ENCODE results near the gene MRPL27.
"Not testable (repeated sequence)": the region's sequence is repeated elsewhere in the genome, so short reads cannot be mapped to it uniquely, and the experiment has no call there.

- TF ChIP-seq, protein P1, sequence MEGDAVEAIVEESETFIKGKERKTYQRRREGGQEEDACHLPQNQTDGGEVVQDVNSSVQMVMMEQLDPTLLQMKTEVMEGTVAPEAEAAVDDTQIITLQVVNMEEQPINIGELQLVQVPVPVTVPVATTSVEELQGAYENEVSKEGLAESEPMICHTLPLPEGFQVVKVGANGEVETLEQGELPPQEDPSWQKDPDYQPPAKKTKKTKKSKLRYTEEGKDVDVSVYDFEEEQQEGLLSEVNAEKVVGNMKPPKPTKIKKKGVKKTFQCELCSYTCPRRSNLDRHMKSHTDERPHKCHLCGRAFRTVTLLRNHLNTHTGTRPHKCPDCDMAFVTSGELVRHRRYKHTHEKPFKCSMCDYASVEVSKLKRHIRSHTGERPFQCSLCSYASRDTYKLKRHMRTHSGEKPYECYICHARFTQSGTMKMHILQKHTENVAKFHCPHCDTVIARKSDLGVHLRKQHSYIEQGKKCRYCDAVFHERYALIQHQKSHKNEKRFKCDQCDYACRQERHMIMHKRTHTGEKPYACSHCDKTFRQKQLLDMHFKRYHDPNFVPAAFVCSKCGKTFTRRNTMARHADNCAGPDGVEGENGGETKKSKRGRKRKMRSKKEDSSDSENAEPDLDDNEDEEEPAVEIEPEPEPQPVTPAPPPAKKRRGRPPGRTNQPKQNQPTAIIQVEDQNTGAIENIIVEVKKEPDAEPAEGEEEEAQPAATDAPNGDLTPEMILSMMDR (tag by site-specific recombination; IDR thresholded peaks at IDR 0.05), result not testable (repeated sequence)
- not testable (repeated sequence) for TF ChIP-seq ZNF398 (tag by site-specific recombination; IDR thresholded peaks at IDR 0.05); ZNF544 (tag by site-specific recombination; IDR thresholded peaks at IDR 0.05); ZNF274 (IDR thresholded peaks at IDR 0.05; ENCODE audit: low read length); ZNF274 (tag by site-specific recombination; IDR thresholded peaks at IDR 0.05; ENCODE audit: borderline replicate concordance); MZF1 (tag by site-specific recombination; IDR thresholded peaks at IDR 0.05; ENCODE audit: borderline replicate concordance)
Measured at GRCh38 chr17:50399591-50399990, 26.6 kb upstream of the MRPL27 start.
